Measurements from ENCODE around the gene ATG10.

GRCh38 chr5:82154776-82155175 is 183.0 kb downstream of the ATG10 start:
- TF ChIP-seq CTCF (conservative IDR thresholded peaks at IDR 0.05; ENCODE audit: low read depth, low read length) = no peak
- TF ChIP-seq EZH2 (IDR thresholded peaks at IDR 0.05; ENCODE audit: low read length, unreplicated experiment) = no peak
